ENCODE measurements around the gene PRAMEF1.
"Not testable (repeated sequence)": the region's sequence is repeated elsewhere in the genome, so short reads cannot be mapped to it uniquely, and the experiment has no call there.

The PRAMEF1 gene

DNA sequence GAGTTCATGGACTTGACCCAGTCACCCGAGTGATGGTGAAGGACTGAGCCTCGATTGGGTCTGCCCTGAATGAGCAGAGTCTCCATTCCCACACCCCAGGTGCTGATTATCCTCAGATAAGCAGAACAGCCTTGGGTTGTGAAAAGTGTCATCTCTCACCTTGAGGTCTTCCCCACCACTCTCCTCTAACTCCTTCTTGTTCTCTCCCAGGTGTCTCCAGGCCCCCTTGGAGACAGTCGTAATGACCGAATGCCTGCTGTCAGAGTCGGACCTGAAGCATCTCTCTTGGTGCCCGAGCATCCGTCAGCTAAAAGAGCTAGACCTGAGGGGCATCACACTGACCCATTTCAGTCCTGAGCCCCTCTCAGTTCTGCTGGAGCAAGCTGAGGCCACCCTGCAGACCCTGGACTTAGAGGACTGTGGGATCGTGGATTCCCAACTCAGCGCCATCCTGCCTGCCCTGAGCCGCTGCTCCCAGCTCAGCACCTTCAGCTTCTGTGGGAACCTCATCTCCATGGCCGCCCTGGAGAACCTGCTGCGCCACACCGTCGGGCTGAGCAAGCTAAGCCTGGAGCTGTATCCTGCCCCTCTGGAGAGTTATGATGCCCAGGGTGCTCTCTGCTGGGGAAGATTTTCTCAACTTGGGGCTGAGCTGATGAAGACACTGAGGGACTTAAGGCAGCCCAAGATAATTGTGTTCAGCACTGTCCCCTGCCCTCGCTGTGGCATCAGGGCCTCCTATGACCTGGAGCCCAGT, 14.2 kb upstream of the PRAMEF1 start:
- DNase-seq: no peak

DNA sequence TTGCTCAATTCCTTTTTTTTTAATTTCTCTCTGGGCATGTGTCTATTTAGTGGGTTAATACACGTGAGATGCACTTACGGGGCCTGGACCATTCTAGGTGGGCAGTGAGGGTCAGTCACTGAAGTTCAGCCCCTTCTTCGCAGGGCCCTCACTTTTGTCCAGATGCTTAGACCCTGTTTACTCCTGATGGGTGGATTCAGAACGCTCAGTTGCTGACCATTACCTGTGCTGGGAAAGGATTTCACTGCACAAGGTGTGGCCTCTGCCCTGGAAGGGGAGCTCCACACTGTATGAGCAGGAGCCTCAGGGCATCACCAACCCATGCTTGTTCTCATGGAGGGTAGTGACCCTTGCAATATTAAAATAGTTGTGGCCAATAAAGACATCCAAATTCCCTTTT, 13.1 kb upstream of the PRAMEF1 start:
- DNase-seq: no peak

DNA sequence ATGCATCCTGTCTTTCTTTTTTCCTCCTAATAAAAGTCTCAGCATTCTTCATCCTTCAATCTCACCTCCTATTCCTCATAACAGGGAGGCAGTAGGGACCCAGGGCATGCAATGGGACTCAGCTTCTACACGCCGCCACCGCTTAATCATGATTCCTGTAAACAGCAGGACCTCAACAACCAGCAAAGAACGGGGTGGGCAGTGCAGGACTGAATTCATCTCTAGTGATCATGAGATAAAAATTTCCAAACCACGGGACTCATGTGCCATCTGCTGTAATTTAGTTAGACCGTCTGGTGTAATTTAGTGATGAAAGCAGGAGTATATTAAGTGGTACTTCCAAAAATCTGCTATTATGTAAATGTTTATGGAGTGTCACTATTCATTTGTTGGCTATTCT, 12.3 kb upstream of the PRAMEF1 start:
- DNase-seq: no peak

DNA sequence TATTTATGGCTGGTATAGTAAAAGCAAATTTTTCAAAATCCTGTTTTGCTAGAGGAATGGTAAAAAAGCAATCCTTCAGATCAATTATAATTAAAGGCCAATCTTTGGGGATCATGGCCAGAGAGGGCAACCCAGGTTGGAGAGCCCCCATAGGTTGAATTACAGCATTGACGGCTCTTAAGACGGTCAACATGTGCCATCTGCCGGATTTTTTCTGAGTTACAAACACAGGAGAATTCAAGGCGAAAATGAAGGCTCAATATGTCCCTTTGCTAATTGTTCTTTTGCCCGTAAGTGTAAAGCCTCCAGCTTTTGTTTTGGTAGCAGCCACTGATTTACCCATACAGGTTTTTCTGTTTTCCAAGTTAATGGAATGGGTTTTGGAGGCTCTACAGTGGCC, 9.7 kb upstream of the PRAMEF1 start:
- not testable (repeated sequence) for DNase-seq

DNA sequence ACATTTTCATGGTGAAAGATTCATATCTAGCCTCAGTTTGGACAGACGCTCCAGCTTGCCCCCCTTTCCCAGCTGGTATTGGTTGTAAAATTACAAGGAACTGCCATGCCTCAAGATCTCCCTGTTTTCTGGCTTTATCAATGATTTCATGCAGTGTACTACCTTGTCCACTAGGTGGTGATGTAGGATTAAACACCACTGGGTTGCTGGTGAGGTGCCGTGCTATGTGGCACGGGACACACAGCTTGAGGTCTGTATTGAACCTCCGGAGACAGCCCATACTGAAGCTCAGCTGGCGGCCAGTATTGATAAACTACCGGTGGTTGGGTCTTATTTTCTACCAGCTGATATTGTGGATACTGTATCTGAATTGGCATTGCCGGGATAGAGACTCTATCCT, 7.4 kb upstream of the PRAMEF1 start:
- DNase-seq: not testable (repeated sequence)

DNA sequence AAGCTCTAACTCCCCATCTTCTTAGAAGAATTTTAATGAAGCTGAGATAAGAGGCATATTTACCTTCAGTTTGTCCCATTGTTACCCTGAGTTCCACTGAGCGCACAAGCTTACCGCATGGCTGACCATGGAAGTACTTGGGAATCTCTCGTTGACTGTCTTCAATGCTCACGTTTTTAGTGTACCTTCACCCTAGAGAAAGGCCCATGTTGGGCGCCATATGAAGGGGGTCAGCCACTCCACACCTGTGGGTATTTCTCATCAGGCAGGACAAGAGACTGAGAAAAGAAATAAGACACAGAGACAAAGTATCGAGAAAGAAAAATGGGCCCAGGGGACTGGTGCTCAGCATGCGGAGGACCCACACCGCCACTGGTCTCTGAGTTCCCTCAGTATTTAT, 6.5 kb upstream of the PRAMEF1 start:
- DNase-seq: not testable (repeated sequence)

DNA sequence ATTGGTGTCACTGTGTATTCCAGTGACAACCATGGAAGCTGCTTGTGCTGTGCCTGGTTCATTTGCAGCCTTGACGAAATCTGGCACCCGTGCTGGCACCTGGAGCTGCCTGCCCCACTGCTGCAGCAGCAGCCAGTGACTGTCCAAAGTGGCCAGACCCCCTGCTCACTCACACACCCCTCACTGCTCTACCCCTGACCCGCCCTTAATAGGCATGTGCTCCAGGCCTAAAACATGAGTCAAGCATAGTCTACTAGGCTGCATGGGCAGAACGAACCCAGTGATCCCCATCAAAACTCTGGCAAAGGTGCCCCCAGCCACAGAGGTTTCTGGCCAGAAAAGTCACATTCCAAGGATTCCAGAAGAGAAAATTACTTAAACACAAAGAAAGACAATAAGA, 7.7 kb downstream of the PRAMEF1 start:
- DNase-seq: no peak

DNA sequence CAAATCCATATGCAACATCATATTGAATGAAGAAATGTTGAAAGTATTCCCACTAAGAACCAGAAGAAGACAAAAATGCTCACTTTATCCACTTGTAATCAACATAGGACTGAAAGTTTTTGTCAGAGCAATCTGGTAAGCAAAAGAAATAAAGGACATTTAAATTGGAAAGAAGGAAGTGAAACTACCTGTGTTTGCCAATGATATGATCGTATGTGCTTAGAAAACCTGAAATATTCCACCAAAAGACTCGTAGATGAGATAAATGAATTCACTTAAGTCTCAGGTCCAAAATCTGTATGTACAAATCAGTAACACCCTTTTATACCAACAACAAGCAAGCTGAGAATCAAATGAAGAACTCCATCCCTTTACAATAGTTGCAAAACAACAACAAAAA, 8.5 kb downstream of the PRAMEF1 start:
- DNase-seq: no peak

DNA sequence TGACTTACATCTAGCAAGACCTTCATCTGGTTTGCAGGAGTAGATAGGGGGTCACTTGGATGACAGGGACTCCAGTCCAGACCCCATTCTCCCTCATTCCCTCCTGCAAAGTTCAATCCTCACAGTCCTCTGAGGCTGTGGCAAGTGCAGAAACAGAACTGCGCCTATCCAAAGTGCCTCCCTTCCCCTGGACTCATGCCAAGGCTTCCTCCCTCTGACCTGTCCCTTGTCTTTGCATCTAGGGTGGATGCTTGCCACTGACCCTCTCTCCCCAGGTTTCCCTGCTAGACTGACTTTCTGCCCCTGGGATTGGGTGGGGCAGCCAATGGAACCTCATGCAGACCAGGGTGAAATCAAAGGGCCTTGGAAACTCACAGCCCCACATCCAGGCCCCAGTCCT, 18.7 kb downstream of the PRAMEF1 start:
- DNase-seq: no peak

DNA sequence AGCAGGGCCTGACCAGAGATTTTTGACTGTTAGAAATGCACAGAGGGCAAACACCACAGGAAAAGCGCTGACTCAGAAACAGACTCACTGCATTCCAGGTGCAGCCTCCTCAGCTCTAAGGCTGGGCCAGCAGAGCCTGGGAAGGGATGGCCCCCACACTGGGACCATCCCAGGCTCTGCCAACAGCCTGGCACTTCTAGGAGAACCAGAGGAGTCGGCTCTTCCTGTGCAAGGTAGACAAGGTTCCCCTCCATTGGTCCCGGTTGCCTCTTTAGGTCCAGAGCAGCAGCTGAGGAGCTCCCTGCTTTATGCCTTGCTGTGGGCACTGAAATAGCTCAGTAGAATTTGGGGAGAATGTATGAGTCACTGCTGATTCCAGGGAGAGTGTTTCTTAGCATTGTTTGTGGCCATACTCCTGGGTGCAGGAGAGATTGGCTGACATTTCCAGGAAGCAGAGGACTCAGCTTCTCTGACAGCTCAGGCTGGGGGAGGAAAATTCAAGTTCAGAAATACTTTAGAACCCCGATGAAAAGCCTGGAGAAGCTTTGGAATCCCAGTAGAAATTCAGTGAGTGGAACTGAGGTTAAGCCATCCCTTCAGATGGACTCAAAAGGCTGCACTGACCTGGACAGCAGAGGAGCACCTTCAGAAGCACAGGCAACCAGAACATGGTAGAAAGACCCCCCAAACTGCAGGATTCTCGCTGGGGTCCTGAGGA, 19.7 kb downstream of the PRAMEF1 start:
- no peak for DNase-seq

DNA sequence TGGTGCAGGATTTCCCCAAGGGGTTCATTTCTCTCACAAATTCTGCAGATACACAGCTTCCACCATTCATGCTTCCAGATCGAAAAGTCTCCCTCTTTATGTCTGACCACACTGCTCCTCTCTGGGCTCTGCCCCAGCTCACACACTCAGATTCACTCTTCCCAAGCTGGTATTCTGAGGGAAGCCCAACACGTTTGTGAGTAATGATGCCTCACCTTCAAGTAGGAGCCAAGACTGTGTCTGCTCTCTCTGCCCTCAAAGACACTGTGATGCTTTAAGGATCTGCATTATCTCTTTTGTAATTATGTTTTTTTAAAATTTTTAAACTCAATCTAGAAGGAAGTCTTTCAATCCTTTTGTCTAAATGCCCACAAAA, 20.2 kb downstream of the PRAMEF1 start:
- no peak for DNase-seq

DNA sequence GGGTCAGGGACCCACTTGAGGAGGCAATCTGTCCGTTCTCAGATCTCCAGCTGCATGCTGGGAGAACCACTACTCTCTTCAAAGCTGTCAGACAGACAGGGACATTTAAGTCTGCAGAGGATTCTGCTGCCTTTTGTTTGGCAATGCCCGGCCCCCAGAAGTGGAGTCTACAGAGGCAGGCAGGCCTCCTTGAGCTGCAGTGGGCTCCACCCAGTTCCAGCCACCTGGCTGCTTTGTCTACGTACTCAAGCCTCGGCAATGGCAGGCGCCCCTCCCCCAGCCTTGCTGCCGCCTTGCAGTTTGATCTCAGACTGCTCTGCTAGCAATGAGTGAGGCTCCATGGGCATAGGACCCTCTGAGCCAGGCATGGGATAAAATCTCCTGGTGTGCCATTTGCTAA, 27.9 kb downstream of the PRAMEF1 start:
- DNase-seq: not testable (repeated sequence)

DNA sequence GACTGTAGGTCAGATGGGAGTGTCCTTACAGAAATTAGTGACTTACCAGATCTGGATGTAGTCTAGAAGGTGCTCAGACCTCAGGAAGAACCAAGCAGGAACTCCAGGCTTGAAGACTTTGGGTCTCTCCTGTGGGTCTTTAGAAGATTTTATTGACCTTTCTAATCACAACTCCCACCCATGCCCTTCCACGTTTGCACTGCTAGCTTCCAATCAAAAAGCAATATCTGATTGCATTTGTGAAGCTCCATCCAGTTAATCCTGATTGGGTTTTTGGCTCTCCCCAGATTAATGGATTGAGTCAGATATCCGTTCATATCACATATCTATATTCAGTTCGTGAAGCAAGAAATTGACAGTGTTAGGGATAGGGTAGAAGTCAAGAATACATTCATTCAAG, 40.1 kb downstream of the PRAMEF1 start, which contains the start of gene PRAMEF11:
PRAMEF11 (minus strand) TSS at position 101 of the 400 bp plus-strand sequence. CDS start 2,621 bp downstream, outside the sequence.
- not testable (repeated sequence) for DNase-seq

DNA sequence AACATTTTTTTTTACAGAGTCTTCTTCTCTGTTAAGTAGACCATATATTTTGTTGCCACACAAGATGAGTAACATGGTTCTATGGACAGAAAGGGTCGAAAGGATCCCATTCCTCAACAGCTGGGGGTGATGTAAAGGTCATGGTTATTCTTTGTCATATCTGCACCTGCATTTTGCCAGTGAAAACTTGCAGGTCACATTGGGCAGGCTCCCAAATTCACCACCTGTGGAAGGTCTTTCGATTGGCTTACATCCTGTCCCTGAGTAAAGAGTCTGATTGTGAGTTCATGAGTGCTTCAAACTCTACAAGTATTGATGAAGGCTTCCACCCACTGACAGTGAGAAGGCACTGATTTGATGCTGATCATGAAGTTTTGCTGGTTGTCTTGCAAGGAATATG, 42.1 kb downstream of the PRAMEF1 start:
- DNase-seq: not testable (repeated sequence)

Measured in femur (tissue), 1 donor.